NAMALWA (cell line): ENCODE results near the gene CRABP2.

Experiments used
- DNase-seq: peaks from one replicate; pipeline ENCODE4 v3.0.0-alpha.2; 2015; ENCODE audit warnings: low spot score

Gene CRABP2

DNA sequence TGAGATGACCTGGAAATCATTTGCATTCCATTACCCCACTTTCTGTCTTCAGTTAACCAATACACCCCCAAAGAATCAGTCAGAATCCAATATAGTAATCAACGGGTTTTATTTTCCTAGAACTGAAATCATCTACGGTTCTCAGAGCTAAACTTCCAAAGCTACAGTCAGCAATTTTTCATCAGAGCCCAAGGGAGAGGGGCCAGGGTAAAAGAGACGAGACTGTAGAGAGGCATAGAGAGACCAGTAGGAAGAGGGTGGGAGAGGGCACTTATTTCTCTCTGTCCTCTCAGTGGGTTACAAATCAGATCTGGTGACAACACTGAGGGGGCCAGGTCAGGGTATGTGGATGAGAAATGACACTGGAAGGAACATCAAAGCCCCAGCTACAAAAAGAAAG, 36.6 kb upstream of the CRABP2 start:
- no peak for DNase-seq

DNA sequence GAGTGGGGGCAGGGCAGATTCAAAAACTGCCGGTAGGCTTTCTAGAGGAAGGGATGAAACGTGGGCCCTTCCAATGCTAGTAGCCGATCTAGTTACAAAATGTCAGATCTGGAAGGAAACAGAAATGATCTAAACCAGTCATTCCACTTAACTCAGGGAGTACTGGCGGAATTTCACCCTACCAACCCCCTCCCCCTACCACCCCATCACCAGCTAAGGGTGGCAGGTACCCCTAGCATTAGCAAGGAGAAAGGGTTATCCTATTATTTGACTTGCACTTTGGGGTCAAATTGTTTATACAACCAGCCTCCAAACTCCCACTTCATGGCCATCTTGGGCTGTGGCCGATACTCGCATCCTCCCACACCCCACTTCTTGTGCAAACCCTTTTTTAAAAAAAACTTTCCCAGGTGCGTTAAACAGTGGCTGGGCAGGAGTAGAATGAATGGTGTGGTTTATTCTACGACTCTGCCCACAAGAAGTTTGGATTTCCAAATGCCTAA, 36.1 kb upstream of the CRABP2 start:
- no peak for DNase-seq

DNA sequence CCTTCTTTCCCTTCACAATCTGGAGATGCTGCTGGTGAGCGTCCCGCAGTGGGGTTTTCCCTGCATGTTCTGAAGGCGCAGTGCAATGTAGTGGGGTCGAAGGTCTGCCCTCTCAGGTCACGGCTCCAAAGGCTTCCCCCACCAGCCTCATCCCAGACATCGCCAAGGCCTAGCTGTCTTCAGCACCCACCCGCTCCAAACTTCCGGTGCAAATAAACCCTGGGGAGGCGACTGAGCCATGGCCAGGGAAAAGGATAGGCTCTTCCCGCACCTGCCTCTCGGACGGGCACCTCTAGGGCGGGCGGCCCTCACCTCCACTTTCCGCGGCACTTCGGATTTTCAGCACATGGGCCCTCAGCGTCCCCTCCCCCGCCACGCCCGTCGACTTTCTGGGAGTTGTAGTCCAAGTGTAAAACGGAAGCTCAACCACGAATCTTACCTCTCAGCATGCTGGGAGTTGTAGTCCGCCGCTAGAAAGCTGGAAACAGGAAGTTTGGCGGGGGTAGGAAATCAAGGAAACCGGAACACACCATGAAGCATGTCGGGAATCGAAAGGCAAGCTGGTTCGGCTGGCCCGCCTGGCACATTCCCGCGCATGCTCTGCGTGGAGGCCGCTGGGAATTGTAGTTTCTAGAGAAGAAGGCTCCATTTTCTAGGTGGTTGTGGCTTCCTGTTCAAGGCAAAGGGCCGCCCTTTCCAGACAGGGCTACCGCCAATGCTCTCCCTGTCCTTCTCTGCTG, 35.5 kb upstream of the CRABP2 start, which contains the start of gene MRPL24:
Gene MRPL24 (minus strand): TSS at position 348 of the 740 bp plus-strand sequence. CDS start 2,384 bp downstream, outside the sequence.
- DNase-seq: peak; percentile 100

DNA sequence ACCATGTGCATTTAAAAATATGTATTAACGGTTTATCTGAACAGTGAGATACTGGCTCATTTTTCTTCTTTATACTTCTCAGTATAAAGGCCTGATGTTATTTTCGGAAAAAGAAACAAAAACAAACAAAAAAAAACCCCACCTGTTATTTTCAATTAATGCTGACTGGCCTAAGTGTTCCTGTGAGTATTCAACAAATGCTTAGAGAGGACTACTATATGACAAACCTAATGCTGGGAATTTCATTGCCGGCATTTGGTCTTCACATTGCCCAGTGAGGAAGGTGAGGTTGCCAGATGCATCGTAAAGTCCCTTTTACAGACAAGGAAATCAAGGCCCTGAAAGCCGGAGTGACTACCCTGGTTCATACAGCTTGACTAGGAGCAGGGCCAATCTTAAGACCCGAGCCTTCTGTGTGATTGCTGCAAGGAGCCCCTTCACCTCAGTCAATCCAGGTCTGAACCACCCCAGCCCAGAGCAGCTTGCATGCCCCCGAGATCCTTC, 34.9 kb upstream of the CRABP2 start:
- peak; percentile 78 for DNase-seq

DNA sequence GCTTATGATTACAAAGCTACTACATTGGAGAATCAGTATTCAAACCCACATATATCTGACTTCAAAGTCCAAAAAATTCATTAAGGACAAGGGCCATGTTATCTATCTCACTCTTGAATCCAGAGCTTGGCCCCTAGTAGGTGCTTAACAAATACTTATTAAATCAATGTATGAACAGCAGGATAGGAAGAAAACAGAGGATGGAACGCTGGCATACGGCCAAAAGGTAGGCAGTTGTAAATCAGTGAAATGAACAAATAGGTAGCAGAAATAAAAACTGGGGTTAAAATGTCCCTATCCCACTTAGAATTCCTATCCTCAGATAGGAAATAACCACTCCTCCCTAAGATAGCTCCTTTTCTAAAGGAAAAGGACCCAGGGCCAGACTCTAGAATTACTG, 33.5 kb upstream of the CRABP2 start:
- no peak for DNase-seq

DNA sequence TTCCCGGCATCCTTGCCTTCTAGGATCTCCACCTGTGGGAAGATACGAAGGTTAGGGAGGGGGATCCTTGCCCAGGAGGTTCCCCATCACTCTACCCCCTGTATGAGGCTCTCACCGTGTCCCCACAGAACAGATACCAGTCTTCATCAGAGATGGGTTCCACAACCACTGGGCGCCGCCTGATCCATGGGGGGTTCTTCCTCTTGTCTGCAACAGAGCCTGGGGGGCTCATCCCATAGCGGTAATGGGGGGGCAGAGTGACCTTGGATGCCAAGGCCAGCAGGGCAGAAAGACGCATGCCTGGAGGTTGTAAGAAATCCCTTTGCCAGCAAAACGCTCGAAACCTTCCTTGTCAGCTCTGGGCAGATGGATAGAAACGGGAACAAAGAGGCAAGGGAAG, 33.0 kb upstream of the CRABP2 start:
- no peak for DNase-seq

DNA sequence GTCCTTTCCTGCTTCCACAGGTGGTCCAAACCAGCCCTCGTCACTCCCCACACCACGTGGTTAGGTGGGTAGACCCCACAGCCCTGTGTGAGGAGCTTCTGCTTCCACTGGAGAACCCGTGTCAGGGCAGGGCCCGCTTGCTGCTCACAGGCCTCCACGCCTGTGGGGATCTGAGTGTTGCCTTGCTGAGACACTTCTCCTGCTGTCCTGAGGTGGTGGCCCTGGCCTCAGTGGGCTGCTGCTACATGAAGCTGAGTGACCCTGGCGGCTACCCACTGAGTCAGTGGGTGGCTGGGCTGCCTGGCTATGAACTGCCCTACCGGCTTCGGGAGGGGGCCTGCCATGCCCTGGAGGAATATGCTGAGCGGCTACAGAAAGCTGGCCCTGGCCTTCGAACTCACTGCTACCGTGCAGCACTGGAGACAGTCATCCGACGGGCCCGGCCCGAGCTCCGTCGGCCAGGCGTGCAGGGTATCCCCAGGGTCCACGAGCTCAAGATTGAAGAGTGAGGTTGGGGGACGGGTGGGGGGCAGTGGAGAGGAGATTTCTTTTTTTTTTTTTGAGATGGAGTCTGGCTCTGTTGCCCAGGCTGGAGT, 28.7 kb upstream of the CRABP2 start:
- no peak for DNase-seq

DNA sequence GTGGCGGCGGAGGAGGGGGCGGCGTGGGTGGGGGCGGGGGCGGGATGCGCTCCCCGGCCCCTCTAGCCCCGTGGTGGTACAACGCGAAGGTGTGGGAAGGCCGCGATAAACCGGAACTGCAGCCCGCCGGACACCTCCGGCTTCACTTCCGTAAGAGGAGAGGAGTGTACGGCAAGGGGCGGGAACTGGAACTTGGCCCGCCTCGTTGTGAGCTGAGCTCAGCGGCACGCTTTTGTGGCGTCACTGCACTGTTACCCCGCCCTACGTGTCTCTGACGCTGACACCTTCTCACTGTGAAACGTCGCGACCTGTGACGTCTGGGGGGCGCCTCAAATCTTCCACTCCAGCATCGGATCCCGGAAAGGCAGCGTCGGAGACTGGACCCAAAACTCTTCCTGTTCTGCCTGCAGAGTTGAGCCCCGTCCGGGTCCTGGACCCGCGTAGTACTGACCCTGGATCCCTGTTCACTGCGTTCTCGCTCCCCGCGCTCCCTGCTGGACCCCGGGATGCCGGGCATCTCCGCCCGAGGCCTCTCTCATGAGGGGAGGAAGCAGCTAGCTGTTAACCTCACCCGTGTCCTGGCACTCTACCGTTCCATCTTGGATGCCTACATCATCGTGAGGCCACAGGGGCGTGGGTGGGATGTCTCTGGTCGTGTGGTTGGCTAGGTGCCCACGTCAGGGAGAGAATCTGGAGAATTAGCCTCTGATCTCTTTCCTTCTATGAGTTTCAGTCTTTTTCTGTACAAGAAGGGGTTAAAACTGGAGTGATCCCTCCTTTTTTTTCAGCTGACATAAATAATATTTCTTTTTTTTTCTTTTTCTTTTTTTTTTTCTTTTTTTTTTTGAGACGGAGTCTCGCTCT, 23.4 kb upstream of the CRABP2 start, which contains the start of gene ISG20L2:
Gene ISG20L2 (minus strand): TSS at position 168 of the 864 bp plus-strand sequence. CDS start 1,114 bp downstream, outside the sequence.
- peak; percentile 99 for DNase-seq

DNA sequence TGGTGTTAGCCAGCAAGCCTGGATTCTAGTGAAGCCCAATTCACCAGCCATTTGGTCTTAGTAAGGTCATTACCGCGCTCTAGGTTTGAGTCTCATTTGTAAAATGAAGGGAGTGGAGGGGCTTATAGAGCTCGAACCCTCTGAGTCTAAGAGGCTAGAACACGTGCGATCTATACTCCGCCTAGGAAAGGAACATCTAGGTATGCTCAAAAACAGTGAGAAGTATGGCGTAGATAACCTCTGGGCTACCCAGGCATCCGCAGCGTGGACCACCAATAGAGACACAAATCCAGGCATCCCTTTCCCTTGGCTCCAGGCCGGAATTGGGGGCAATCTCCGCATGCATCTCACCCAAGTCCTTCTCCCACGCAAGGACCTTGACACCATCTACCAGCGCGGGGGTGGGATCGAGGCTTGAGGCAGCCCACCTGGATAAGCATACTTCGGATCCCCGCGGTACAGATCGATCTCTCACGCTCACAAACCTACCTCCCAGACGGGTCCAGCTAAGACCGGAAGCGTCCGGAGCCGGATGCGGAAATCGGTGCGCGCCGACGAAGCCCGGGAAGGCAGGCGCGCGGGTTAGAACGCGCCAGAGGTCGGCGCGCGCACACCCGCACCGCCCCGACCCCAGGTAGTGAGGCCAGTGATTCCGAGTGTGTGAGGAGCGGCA, 22.7 kb upstream of the CRABP2 start, which contains the start of gene METTL25B:
Gene METTL25B (plus strand): TSS at position 544 of the 673 bp plus-strand sequence. CDS start 636 bp downstream, outside the sequence.
- peak; percentile 90 for DNase-seq

DNA sequence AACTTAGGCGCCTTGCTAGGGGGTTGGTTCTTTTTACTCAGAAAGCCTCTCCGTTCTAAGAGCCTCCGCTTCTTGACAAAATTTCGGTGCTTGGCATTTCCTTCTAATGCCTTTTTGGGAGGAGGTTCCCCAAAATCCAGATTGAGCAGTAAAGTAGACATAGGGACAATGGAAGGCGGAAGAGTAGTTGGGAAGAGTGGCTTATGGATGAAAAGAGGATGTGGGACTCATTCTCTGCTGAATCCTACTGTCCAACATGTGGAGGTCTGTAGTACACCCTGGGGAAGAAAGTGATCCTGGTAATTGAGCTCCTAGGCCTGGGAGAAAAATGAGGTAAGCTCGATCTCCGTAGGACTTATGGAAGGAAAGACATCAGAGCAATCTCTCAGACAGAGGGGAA, 22.1 kb upstream of the CRABP2 start:
- DNase-seq: peak; percentile 42

DNA sequence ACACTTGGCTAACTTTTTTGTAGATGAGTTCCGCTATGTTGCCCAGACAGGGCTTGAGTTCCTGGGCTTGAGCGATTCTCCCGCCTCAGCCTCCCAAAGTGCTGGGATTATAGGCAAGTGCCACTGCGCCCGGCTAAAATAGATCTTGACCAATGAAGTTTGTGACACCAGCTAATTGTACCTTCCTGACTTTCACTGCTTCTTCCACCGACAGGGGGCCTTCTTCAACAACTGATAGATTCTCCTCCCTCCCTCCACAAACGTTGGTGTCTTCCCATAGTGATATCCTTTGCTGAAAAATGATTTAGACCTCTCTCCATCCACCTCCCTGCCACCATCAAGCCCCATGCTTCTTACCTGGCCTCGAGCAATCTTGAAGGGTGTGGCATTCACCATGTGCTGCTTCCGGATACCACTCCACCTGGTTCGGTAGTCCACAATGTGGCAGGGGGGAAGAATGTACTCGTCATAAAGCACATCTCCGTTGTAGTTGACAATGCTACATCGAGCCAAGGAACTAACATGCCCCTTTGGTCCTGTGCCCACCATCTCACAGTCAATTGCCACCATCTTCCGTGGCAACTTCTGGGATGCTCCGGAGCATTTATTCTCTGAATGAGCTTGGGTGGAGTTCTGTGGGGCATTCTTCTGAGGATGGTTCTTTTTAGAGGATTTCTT, 21.3 kb upstream of the CRABP2 start:
- DNase-seq: peak; percentile 92

DNA sequence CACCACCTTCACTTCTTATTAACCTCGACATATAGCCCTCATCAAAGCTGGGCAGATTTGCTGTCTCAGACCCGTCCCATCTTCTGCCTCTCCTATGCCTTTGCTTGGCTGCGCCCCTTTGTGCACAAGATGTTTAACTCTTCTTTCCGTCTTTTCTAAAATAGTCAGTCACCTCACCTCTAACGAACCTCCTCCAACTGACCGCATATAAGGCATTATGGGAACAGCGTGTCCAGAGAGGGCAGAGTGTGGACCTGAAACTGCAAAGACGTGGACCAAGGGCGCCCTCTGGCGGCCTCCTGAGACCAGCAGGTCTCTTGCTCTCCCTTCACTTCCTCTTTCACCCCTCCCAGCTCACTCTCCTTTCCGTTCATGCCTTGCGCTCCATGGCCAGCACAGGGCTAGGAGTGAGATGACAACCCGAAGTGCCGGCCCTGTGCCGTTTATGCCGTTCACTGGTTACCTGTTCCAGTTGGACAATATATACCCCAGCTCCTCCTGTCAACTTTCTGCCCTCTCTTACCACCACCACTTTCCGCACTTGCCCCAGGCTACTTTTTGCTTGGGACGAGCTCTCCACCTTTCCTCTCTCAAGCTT, 20.4 kb upstream of the CRABP2 start:
- DNase-seq: peak; percentile 95

DNA sequence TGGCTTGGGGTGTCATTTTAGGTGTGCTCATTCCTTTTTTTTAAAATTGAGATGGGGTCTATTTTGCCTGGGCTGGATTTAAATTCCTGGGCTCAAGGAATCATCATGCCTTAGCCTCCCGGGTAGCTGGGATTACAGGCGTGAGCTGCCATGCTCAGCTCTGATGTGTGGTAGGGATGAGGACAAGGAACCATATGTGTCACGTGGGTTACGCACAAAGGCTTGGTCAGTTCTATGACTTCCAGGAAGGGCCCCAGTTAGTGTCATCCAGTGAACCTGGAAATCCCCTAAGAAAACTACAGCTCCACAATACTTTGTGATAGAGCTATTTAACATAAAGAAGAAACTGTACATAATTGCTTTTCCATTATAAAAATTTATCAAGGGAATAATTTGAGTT, 16.2 kb upstream of the CRABP2 start:
- DNase-seq: no peak

DNA sequence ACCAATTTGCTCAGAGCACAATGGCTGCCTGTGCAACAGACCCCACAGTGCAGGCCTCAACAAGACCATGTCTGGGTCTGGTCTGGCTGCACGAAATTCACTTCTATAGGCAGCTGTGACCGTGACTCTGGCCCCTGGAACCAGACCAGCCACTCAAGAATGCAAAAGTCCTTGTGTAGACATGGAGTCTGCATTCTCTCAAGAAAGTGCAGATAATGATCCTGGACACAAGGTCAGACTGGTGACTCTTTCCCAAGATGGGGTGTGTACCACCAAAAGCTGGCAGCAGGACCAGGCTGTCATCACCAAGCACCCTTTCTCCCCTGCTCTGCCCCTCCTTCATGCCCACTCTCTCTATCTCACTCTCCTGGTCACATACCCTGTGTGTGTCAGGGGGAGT, 15.7 kb upstream of the CRABP2 start:
- DNase-seq: no peak

DNA sequence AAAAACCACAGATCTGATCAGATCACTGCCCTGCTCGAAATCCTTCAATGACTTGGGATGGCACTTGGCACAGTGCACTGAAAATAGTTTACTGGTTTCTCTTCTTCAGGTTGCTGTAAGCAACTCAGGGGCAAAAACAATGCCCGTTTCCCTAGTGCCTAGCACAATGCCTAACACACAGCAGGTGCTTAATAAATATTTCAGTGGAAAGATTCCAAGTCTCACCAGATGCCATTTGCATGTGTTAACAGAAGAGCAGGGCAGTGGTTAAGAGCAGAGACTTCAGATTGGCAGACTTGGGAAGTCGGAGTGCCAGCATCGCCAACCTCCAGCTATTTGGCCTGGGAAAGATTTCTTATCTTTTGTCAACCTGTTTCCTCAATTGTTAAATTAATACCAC, 12.0 kb upstream of the CRABP2 start:
- no peak for DNase-seq

DNA sequence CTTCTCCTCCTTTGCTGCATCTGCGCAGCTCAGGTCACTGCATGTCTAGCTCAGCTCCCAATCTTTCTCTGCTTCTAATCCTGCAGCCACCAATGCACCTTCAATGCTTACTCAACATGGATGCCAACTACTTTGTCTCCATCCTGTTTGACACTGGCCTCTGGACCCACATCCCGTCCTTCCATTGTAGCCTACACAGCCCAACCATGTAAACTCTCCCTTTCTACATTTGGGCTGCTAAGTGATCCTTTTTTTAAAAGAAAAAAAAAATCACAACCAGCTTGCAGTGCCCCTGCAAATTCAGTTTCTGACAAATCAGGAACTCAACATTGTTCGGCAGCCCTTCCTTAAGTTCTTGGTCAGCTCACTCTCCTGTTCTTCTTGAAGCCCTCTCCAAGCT, 9.4 kb upstream of the CRABP2 start:
- no peak for DNase-seq

DNA sequence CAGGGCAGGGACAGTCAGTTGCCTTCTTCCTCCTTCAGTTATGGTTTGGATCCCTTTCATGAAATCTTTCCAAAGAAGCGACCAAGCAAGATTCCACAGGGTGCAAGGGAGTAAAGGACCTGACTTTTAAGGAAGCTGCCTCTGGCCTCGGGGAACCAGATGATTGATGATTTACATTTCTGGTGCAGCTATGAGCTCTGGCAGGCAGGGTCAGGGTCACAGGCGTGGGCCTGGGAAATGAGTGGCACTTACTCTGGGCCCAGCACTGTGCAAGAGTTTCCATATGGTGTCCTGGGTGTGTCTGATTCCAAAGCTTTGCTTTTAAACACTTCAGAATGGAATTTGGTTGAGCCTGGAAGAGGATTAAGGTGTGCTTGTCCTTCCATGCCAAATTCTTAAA, 7.2 kb upstream of the CRABP2 start:
- DNase-seq: no peak

DNA sequence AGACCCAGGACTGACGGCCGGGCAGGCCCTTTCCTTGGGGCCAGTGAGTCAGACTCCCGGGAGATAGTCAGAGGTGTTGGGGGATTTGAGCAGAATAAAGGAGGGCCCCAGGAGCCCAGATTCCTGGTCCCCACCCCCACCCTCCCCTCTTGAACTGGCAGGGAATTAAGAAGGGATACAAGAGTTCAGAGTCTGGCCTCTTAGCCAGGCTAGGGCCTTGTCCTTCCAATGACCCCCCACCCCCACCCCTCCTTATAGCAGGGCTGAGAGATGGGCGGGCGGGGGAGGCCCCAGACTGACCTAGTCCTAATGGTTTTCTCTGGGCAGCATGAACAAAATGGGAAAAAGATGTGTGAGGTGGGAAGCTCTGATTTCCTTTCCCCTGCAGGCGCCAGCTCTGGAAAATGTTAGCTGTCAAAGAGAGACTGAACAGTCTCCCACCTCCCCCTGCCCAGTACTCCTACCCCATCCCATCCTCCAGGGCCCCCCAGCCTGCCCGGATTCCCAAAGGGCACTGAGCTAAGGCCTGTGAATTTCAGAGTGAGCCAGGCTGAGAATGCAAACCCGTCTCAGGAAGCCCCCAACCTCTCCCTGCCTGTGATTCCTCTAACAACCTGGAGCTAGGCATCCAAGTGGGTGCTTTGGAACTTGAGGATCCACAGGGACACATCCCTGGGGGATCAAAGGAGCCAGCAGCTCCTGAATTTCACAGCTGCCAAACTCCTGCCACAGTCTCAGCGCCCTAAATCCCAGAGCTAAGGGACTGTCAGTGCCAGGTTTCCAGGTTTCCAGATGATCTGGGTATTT, 5.8 kb upstream of the CRABP2 start:
- no peak for DNase-seq

DNA sequence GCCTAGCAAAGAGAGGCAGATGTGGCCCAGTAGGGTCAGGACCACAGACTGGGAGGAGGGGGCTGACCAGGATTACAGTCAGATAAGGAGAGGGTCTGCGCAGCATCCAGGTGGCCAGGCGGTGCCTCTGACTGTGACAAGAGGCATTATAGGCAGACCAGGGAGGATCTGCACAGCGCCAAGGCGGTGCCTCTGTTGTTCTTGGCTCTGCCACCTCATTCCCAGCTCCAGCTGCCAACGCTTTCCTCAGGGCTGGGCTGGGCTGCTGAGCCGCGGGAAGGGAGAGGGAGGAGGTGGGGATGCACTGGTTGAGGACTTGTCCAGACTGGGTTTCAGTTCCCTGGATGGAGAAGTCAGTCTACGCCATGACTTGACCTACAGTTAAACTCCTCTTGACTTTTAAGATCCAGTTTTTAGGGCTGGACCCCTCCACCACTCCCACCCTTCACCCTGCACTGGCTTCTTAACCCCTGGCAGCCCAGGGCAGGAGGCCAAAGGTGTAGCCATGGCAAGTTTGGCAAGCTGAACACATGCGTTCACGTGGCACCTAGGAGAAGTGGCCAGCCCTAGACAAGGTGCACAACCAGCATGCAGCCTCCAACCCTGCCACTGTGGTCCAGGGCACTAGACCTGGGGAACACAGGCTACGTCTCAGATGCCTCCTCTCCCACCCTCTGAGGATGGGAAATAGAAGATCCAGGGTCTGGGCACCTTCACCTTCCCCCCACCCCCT, 4.5 kb upstream of the CRABP2 start:
- no peak for DNase-seq
